Neutrophil (primary cell): ENCODE measurements around the gene ADAMTS8.

Experiments
- H3K27ac ChIP-seq: fragments of 200-600 bp; sonication (generic); 2 replicates; pipeline ENCODE4 v1.5.1; 2016; ENCODE audit warnings: mild to moderate bottlenecking, moderate library complexity
- H3K27me3 ChIP-seq: fragments of 200-600 bp; sonication (generic); 2 replicates; pipeline ENCODE4 v1.6.0; 2016; ENCODE audit warnings: mild to moderate bottlenecking
- H3K36me3 ChIP-seq: fragments of 200-600 bp; sonication (generic); 2 replicates; pipeline ENCODE4 v1.5.1; 2017
- H3K4me1 ChIP-seq, 2 experiments: fragments of 200-600 bp in 1 of 2; sonication (generic) in 1 of 2; 1 replicate in 1 of 2; 2 replicates in 1 of 2; pipeline versions ENCODE4 v1.5.1 to v1.6.1; 2013 to 2016; ENCODE audit warnings: low read depth in 1 of 2, low read length in 1 of 2, mild to moderate bottlenecking in 1 of 2, moderate library complexity in 1 of 2; ENCODE audit not compliant: control insufficient read depth in 1 of 2, insufficient read depth in 1 of 2
- H3K4me3 ChIP-seq, 2 experiments: fragments of 200-600 bp in 1 of 2; sonication (generic) in 1 of 2; 1 replicate in 1 of 2; 2 replicates in 1 of 2; pipeline ENCODE4 v1.5.1; 2013 to 2016; ENCODE audit warnings: low read depth in 1 of 2, low read length in 1 of 2, mild to moderate bottlenecking in 1 of 2, moderate library complexity in 1 of 2
- H3K9me3 ChIP-seq: fragments of 200-600 bp; sonication (generic); 2 replicates; pipeline ENCODE4 v1.5.1; 2016
- CTCF ChIP-seq: fragments of 200-600 bp; sonication (generic); IDR thresholded peaks from 2 replicates; pipeline ENCODE4 v1.5.1; 2016; ENCODE audit warnings: antibody characterized with exemption

Gene ADAMTS8

GRCh38 chr11:130390071-130390758, 38.2 kb downstream of the ADAMTS8 start:
- no peaks in the 10 kb centered on the region for H3K9me3 ChIP-seq
- H3K27ac ChIP-seq: no peak overlapping the region
- H3K27me3 ChIP-seq: peaks cover 88% of the 10 kb centered on the region
- H3K36me3 ChIP-seq: no peaks in the 10 kb centered on the region
- H3K4me1 ChIP-seq: no peaks in the 10 kb centered on the region
- no peak for TF ChIP-seq CTCF
- H3K4me3 ChIP-seq: no peak overlapping the region

GRCh38 chr11:130389335-130389935, 39.0 kb downstream of the ADAMTS8 start:
- H3K27ac ChIP-seq: no peak overlapping the region
- no peaks in the 10 kb centered on the region for H3K9me3 ChIP-seq
- H3K36me3 ChIP-seq: no peaks in the 10 kb centered on the region
- H3K4me3 ChIP-seq: no peak overlapping the region
- no peak for TF ChIP-seq CTCF
- H3K4me1 ChIP-seq: no peaks in the 10 kb centered on the region
- H3K27me3 ChIP-seq: peaks cover 89% of the 10 kb centered on the region

GRCh38 chr11:130388607-130389205, 39.7 kb downstream of the ADAMTS8 start:
- Histone ChIP-seq H3K27me3 (peaks cover 91% of the 10 kb centered on the region), H3K4me1 (no peaks in the 10 kb centered on the region), H3K4me3 (no peak overlapping the region), H3K27ac (no peak overlapping the region), H3K9me3 (no peaks in the 10 kb centered on the region), H3K36me3 (no peaks in the 10 kb centered on the region)
- TF ChIP-seq CTCF: no peak

- no peak for TF ChIP-seq CTCF
- Histone ChIP-seq H3K9me3 (no peaks in the 10 kb centered on the region), H3K36me3 (no peaks in the 10 kb centered on the region), H3K4me3 (no peak overlapping the region), H3K27me3 (peaks cover 94% of the 10 kb centered on the region), H3K4me1 (no peaks in the 10 kb centered on the region), H3K27ac (no peak overlapping the region)
These were observed 42.4 kb downstream of the ADAMTS8 start for GRCh38 chr11:130386056-130386455.

GRCh38 chr11:130383344-130384211, 44.8 kb downstream of the ADAMTS8 start:
- Histone ChIP-seq H3K36me3 (no peaks in the 10 kb centered on the region), H3K27ac (no peak overlapping the region), H3K9me3 (no peaks in the 10 kb centered on the region), H3K4me3 (no peak overlapping the region), H3K4me1 (no peaks in the 10 kb centered on the region), H3K27me3 (peaks cover 97% of the 10 kb centered on the region)
- TF ChIP-seq CTCF: no peak
